HG03558 (cell line): ENCODE data around the gene CD300LD.
"Not testable (repeated sequence)": the region's sequence is repeated elsewhere in the genome, so short reads cannot be mapped to it uniquely, and the experiment has no call there.

Experiments used
- ATAC-seq: cut with Tn5 transposase; IDR thresholded peaks from one replicate; pipeline ENCODE4 v1.9.1; 2021; ENCODE audit warnings: moderate number of reproducible peaks; ENCODE audit not compliant: unreplicated experiment; ENCODE audit errors: extremely low read depth

CD300LD gene

DNA sequence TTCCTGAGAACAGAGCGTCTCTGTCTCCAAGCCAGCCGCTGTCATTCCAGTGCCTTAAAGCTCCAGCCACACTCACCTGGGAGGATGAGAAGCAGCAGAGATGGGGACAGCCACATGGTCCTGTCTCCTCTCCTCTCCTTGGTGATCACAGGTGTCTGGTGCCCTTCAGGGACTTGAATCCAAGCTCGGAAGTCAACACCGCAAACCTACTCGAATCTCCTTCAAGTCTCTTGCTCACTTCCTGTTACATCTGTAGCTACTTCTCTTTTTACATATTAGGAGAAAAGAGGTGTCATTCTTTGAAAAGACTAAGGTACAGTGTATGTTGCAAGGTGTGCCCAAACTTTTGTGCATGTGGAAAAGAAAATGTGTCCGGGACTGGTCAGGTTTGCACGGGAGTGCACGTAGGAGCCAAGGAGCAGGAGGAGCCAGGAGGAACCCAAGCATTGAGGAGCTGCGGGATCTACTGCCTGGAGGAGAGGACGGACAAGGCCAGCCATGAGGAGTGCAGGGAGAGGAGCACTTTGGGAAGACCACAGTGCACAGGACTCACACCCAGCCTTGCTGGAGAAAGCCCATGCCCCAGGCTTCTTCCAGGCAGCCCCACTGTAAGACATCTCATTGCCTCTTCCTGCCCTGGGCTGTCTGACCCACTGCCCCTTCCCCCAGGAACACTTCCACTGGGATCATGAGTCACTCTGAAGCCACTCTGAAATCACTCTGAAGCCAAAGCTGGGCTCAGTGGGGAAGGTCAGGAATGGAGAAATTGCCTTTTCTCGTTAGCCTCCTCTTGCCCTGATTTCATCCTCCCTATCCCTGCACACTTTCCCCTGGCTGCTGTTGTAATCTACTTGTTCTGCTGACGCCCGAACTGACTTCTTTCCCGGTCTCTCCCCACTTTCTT, at the start of gene CD300LD:
TSS of gene CD300LD (minus strand) at position 197 of the 904 bp plus-strand sequence. CDS start at position 116, 81 bp downstream.
- ATAC-seq = no peak

GRCh38 chr17:74641224-74641957, 49.3 kb upstream of the CD300LD start:
- ATAC-seq = no peak

- no peak for ATAC-seq
Observed at GRCh38 chr17:74639704-74640151, 47.6 kb upstream of the CD300LD start.

- no peak for ATAC-seq
Observed at GRCh38 chr17:74637926-74638325, 45.8 kb upstream of the CD300LD start.

DNA sequence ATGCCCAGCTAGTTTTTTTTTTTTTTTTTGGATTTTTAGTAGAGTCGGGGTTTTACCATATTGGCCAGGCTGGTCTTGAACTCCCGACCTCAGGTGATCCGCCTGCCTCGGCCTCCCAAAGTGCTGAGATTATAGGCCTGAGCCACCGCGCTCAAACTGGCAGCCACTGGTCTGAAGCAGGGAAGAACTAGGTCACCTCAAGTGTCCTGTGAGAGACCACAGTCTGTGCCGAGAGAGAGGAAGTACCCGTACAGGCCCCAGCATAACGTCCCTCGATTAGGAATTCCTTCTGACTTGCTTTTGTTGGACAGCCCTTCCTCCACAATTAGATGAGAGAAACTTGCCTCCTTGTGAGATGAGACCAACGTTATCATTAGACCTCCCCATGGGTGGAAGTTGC, 45.2 kb upstream of the CD300LD start:
- no peak for ATAC-seq

- not testable (repeated sequence) for ATAC-seq
Observed at GRCh38 chr17:74636541-74637085, 44.5 kb upstream of the CD300LD start.

- ATAC-seq = no peak
Observed at GRCh38 chr17:74635418-74635817, 43.3 kb upstream of the CD300LD start.

- ATAC-seq = no peak
Observed at GRCh38 chr17:74633326-74633725, 41.2 kb upstream of the CD300LD start.

DNA sequence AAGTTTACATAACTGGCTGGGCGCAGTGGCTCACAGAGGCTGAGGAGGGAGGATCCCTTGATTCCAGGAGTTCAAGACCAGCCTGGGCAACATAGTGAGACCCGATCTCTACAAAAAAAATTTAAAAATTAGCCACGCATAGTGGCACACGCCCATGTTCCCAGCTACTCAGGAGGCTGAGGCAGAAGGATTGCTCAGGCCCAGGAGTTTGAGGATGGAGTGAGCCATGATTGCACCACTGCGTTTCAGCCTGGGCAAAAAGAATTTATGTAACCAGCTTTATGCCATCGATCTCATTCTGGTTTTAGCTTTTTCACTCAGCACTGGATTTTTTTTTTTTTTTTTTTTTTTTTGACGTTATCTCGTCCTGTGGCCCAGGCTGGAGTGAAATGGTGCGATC, 40.5 kb upstream of the CD300LD start:
- ATAC-seq = no peak

DNA sequence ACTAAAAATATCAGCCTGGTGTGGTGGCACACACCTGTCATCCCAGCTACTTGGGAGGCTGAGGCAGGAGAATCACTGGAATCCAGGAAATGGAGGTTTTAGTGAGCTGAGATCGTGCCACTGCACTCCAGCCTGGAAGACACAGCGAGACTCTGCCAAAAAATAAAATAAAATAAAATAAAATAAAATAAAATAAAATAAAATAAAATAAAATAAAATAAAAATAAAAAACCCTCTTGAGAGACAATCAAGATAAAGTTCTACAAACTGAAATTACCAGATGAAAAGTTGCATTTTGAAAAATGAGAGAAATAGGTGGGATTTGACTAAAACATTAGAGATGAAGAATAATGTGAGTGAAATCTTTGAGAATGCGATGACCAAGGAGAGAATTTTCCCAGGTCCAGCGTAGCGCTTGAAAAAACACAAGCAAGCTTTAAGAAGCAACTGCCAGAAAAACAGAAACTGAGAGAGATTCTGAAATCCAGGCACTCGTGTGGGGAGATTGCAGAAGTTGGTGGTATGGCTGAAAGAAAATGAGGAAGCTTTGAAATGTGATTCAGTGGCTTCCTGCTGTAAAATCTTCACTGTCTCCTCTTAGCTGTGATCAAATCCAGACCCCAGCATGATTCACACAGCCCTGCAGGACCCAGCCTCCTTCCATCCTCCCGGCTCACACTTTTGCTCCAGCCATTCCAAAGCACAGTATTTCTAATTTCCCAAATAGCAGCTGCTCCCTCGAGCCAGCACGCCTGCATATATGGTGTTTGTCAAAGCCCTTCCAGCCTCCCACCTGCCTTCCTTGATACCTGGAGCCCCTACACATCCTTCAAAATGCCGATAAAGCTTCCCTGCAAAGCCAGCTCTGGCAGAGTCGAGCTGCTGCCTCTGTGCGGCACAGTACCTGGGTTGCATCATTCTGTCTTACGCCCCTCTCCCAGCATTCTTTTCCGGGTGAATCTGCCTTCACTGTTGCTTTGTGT, 39.7 kb upstream of the CD300LD start:
- ATAC-seq = no peak

DNA sequence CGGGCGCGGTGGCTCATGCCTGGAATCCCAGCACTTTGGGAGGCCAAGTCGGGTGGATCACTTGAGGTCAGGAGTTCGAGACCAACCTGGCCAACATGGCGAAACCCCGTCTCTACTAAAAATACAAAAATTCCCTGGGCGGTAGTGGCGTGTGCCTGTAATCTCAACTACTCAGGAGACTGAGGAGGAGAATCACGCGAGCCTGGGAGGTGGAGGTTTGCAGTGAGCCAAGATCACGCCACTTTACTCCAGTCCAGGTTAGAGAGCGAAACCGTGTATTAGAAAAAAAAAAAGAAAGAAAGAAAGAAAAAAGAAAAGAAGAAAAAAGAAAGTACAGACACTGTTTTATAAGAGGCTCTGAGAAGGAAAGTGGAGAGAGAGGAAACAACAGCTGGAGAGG, 38.2 kb upstream of the CD300LD start:
- not testable (repeated sequence) for ATAC-seq

- no peak for ATAC-seq
Observed at GRCh38 chr17:74625661-74626060, 33.6 kb upstream of the CD300LD start.

DNA sequence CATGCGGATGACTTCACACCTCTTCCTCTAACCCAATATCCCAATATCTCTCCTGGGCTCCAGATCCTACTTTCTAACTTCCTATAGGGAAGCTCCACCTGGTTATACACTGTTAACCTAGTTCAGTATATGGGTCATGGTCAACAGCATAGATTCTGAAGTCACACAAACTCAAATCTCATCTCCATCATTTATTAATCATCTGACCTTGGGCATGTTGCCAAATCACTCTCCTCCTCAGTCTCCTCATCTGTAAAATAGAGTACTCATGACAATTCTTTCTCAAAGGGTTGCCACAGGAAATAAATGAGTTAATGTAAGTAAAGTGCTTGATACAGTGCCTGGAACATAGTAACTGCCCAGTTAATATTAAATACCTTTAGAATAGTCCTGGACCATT, 32.0 kb upstream of the CD300LD start:
- ATAC-seq = no peak

DNA sequence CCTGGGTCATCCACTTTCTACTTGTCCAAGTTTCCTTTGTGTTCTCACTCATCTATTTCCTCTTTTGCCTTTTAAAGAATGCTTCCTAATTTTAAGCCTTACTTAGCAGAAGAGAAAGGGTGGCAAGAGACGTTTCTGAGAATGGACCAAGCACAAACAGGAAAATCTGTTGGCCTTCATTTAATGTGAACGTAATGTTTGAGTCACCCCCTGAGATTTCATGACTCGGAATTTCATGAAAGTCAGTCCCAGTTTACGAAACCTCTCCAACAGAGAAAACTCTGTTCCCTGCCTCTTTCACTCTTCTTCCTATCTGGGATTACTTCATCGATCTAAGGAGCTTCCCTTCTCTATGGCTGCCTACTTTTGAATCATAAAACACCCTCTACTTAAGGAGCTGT, 31.6 kb upstream of the CD300LD start, which contains the start of gene CD300E:
TSS of gene CD300E (minus strand) at position 46 of the 401 bp plus-strand sequence. CDS start 117 bp downstream, outside the sequence.
- no peak for ATAC-seq

DNA sequence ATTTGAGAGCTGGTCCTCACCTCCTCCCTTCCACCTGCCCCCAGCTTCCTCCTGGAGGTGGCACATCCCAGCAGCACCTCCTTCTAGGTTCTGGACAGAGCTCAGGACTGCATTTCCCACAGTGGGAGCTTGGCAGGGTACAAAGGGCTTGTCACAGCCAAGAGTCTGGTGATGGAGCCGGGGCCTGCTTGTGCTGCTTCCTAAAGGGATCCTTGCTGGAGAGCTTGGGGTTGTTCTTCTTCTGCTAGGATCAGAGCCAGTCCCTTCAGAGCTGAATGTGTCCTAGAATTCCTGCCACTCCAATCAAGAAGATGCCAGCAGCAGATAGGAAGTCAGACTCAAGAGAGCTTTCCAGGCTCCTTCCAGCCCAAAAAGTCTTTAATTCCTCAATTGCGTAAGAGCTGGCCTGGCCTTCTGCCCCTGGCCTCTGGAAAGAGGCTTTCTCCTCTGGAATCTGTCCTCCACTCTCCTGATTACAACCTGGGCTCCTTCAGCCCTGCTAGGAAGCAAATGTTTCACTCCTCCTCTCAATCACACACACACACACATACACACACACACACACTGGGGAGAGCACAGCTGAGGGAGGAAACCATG, 27.1 kb upstream of the CD300LD start:
- no peak for ATAC-seq

GRCh38 chr17:74618451-74618850, 26.4 kb upstream of the CD300LD start:
- ATAC-seq = no peak

DNA sequence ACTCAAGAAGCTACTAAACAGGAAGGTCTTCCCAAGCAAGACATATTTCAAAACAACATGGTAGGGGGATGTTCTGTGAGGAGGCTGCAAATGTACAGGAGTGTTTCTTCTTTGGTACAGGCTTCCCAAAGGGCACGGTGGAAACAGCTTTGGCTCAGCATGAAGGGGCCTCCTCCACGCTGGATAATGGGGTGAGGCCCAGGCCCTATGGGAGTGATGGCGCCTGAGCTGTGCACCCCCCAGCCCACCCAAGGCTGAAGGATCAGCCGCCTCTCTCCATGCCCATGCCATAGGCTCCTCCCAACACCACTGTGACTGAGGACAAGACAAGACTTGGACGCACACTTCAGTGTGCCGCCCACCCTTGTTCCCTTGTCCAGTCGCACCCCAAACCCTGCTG, 24.6 kb upstream of the CD300LD start:
- no peak for ATAC-seq

DNA sequence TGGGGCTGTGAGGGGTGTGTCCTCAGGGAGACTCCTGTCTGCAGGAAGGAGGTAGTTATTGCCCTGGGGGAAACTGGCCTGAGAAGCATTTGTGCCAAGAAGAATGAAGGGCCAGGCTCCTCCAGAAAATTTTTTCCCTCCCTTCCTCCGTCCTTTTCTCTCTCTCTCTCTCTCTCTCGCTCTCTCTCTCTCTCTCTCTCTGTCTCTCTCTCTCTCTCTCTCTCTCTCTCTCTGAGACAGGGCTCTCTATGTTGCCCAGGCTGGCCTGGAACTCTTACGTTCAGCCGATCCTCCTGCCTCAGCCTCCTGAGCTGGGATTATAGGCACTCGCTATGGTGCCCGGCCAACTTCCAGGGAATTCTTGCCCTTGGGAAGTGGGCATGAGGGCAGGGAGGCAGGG, 20.0 kb upstream of the CD300LD start:
- no peak for ATAC-seq

DNA sequence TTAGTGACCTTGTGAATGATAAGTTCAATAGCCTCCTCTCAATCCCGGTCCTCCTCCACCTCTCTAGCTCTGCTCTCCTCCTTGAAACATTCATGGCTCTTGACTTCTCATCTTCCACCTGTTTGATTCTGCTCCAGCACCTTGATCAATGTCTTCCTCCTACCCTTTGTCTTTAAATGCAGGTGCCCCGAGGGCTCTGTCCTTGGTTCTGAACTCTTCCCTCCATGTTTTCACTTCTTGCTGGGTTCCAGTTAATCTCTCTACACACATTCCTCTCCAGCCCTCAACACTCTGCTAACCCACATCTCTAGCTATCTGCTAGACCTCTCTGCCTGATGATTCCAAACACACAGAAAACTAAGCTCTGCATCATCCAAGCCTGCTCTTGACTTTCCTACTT, 18.0 kb upstream of the CD300LD start:
- no peak for ATAC-seq
